HG02840 (cell line): Measurements from ENCODE around the gene GLIS1.

Experiments used
- ATAC-seq: cut with Tn5 transposase; IDR thresholded peaks from one replicate; pipeline ENCODE4 v1.9.1; 2021; ENCODE audit warnings: mild to moderate bottlenecking, moderate library complexity, moderate number of reproducible peaks; ENCODE audit not compliant: unreplicated experiment, low FRiP score

The GLIS1 gene

GRCh38 chr1:53721088-53721487 lies 17.9 kb downstream of the GLIS1 start:
- no peak for ATAC-seq

- ATAC-seq: no peak
Measured at GRCh38 chr1:53719469-53719868, 19.5 kb downstream of the GLIS1 start.

- no peak for ATAC-seq
Measured at GRCh38 chr1:53718443-53718842, 20.5 kb downstream of the GLIS1 start.

GRCh38 chr1:53717025-53717804 lies 21.7 kb downstream of the GLIS1 start:
- no peak for ATAC-seq

GRCh38 chr1:53716150-53716549 lies 22.8 kb downstream of the GLIS1 start:
- no peak for ATAC-seq

DNA sequence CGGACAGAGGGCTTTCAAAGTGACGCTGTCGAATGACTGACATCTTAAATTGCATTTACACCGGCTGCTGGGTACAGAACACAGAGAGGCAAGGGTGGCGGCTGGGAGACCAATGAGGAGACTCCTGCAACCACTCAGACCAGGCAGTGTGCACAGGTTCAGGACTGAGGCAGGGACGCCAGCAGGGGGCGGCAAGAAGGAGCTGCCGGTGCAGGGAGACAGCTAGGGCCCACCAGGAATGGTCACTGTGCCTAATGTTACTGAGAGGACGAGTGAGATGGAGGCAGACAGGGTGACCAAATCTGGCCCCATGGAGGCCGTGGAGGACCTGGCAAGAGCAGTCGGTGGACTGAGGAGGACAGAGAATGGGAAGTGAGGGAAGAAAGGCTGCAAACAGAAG lies 23.5 kb downstream of the GLIS1 start:
- ATAC-seq: no peak

GRCh38 chr1:53712276-53712675 lies 26.7 kb downstream of the GLIS1 start:
- no peak for ATAC-seq

- no peak for ATAC-seq
Measured at GRCh38 chr1:53710584-53710983, 28.4 kb downstream of the GLIS1 start.

- ATAC-seq: no peak
Measured at GRCh38 chr1:53708687-53709086, 30.3 kb downstream of the GLIS1 start.

DNA sequence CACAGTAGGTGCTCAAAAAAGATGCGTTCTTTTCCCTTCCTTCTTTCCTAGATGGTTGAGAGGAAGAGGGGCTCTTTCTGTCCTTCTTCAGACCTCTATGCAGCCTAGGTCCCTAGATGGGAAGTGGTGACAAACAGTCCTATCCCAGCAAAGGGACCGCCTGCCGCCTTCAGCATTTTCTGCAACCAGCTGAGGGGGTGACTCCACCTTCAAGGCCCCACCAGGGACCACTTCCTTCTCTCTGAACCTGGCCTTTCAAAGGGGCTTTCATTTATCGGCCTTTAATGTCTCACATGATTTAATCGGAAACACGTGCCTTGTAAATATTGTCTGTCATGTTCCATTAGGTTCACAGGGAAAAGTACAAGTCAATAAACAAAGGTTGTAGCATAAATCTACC lies 32.6 kb downstream of the GLIS1 start:
- no peak for ATAC-seq

GRCh38 chr1:53705446-53706096 lies 33.4 kb downstream of the GLIS1 start:
- no peak for ATAC-seq

DNA sequence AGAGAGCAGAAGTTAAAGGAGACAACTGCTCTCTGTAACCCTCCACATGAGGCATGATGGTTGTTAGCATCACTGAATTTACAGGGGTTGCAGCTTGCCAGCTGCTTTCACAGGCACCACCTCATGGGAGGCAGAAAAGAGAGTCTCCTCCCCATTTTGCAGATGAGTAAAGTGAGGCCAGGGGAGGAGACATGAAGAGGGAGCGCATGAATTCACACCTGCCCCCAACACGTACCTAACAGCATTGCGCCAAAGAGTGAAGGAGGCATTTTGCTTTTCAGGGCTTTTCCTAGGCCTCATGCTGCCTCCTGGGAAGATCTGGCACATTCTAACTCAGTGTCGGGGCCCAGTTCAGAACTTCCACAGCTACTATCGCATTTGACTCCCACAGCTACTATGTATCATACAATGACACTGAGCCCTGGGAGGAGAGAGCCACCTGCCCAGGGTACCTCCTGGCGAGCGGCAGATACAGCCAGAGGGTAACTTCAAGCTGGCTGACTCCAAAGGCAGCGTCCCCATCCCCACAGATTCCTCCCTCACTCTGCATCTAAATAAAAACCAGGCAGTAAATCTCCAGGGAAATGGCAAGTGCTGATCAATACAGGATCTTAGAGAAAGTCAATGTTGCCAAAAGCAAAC lies 34.0 kb downstream of the GLIS1 start:
- ATAC-seq: no peak

GRCh38 chr1:53704304-53704703 lies 34.7 kb downstream of the GLIS1 start:
- ATAC-seq: no peak

DNA sequence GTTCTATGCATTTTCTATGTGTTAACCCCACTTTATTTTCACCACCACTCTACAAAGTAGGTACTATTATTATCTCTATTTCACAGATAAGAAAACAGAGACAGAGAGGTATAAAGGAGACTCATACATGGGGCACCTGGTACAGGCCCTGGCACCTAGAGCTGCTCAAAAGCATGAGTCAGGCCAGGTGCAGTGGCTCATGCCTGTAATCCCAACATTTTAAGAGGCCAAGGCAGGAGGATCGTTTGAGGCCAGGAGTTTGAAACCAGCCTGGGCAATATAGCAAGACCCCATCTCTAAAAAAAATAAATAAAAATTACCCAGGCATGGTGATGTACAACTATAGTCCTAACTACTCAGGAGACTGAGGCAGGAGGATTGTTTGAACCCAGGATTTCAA lies 35.8 kb downstream of the GLIS1 start:
- ATAC-seq: no peak

DNA sequence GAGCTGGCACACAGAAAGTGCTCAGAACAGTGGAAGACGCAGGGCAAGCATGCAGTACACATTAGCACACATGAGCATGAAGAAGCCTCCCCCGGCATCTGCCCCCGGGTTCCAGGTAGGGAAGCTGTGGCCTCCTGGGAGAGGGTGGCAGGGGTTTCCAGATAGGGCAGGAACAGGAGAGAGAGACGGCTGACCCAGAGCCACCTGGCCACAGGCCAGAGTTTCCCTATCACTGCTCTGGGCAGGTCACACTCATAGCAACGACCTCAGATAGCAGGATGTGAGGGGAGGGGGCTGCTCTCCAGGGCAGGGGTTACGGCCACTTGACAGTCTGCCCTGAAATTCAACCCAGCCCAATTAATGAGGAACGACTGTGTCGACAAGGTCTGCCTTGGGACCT lies 36.6 kb downstream of the GLIS1 start:
- no peak for ATAC-seq

GRCh38 chr1:53700776-53701175 lies 38.2 kb downstream of the GLIS1 start:
- no peak for ATAC-seq

- no peak for ATAC-seq
Measured at GRCh38 chr1:53699981-53700380, 39.0 kb downstream of the GLIS1 start.

DNA sequence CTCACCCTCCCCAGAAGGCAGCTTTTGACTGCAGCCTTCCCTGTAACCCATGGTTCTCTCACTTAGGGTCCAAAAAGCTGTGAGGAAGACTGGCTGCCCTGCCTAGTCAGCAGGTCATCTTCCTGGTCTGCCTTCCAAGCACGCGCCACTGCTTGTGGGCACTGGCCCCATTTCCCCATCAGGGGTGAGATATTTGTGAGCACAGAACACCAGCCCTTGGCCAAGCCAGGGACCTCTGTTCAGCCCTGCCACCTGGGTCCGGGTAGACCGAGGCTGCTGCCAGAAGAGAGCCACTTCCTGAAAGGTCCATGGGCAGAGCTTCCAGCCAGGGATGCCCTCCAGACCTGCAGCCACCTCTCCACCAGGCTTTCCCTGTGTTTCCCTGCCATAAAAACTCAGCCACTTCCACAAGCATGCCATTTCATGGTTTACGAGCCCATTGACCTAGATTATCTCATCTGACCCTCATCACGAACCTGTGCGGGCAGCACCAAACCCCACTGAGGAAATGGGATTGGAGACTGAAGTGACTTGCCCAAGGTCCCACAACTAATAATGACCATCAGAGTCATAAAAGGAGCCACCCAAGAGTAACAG lies 40.5 kb downstream of the GLIS1 start:
- no peak for ATAC-seq

DNA sequence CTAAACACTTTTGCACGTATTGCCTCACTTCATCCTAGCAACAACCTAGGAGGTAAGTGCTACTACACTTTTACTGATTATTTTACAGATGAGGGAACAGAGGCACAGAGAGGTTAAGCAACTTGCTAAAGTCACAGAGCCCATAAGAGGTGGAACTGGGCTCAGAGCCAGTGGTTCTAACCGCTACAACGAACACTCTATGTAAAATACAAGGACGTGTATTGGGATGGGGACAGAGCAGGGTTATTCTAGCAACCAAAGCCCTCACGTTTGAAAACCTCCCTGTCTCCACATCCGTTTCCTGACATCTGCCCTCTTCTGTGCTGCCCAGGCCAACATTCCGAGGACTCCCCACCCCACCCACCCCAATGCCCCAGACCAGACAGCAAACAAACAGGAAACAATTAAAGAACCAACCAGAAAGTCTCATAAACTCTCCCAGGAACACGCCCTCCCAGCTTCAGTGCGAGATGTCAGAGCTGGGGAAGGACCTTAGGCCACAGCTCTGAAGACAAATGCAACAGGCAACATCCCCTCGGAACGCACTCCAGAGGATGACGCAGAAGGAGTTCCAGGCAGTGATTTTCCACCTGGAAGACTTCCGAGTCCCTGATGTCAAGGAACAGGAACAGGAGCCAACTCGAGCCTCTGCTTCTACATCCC lies 41.1 kb downstream of the GLIS1 start:
- ATAC-seq: no peak

DNA sequence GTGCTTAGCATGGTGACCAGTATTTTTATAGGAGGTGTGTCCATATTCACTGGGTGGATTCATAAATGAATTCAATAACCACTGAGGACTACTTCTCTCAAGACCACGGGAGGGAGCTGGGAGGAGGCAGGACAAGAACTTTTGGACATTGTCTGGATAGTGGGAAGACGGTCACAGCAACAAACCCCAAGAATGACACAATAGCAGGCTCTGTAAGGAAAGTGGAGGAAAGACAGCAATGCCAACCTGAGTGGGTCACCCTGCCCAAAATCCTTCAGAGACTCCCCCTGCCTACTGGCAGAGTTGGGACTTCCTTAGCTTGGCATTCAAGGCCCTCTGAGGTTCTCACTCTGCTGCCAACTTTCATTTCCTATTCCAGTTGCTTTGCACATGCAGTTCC lies 42.0 kb downstream of the GLIS1 start:
- no peak for ATAC-seq

GRCh38 chr1:53696571-53696970 lies 42.4 kb downstream of the GLIS1 start:
- ATAC-seq: no peak
